SJCRH30 (cell line): ENCODE data around the gene C1orf115. TPM values are rescaled to one million over a fixed set of nuclear protein-coding genes. Genes with fewer than 3 reads are reported as not detected.
"Not testable (repeated sequence)": the region's sequence is repeated elsewhere in the genome, so short reads cannot be mapped to it uniquely, and the experiment has no call there.

Experiments
- DNase-seq, 2 experiments: peaks; one replicate each; pipeline ENCODE4 v3.0.0-alpha.2; 2015 to 2020
- H3K27ac ChIP-seq: fragments of 250-450 bp; sonication (Bioruptor Pico); 2 replicates; pipeline ENCODE4 v1.5.1; 2020; ENCODE audit warnings: mild to moderate bottlenecking, moderate library complexity
- H3K27me3 ChIP-seq: fragments of 250-450 bp; sonication (Bioruptor Pico); 2 replicates; pipeline ENCODE4 v1.5.1; 2020; ENCODE audit warnings: mild to moderate bottlenecking, moderate library complexity
- H3K36me3 ChIP-seq: fragments of 250-450 bp; sonication (Bioruptor Pico); 2 replicates; pipeline ENCODE4 v1.5.1; 2020; ENCODE audit warnings: mild to moderate bottlenecking, moderate library complexity
- H3K4me1 ChIP-seq: fragments of 250-450 bp; sonication (Bioruptor Pico); 2 replicates; pipeline ENCODE4 v1.5.1; 2020; ENCODE audit warnings: mild to moderate bottlenecking, moderate library complexity
- H3K4me3 ChIP-seq: fragments of 250-450 bp; sonication (Bioruptor Pico); 2 replicates; pipeline ENCODE4 v1.5.1; 2020; ENCODE audit warnings: mild to moderate bottlenecking, moderate library complexity
- H3K9me3 ChIP-seq: fragments of 250-450 bp; sonication (Bioruptor Pico); replicated peaks from 2 replicates; pipeline ENCODE4 v1.5.1; 2020; ENCODE audit warnings: mild to moderate bottlenecking, moderate library complexity
- total RNA-seq: library from RNA; depleted of rRNA; stranded (reverse); fragments of >200 nt; shearing (Covaris generic); gene quantifications from 2 replicates; pipeline ENCODE4 v1.2.3, GENCODE V29; 2014

C1orf115 gene
- total RNA-seq, 1 experiment from 2014 or later = 1.8 TPM

DNA sequence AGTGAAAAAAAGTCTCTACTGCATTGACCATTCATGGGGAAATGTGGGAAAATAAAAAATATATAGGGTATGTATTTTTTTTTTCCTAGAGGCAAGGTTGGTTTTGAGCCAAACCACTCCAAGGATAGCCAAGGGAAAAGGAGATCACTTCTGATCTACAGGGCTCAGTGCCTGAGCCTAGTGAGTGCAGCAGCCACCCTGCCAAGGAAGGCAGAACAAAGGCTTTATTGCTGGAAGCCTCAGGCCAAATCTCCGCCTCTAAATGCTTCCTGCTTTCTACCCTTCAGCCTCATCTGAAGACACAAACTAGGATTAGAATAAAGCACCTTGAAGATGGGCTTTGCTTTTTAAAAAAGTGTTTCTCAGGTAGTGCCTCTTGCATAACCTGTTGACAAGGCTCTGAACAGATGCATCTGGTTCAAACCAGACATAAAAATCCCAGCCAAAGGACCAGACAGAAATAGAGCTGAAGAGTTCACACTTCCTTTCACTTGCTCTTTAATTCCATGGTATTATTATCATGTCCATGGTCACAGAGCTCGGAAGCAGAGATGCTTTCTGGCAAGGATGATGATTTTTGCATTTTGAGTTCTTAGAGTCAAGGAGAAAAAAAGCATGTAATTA, 10.5 kb downstream of the C1orf115 start:
- Histone ChIP-seq H3K4me1 (peaks cover 25% of the 10 kb centered on the region), H3K4me3 (no peak overlapping the region), H3K9me3 (no peaks in the 10 kb centered on the region), H3K27ac (no peak overlapping the region), H3K36me3 (no peaks in the 10 kb centered on the region), H3K27me3 (no peaks in the 10 kb centered on the region)
- peak in 1 of 2 experiments; percentile 65 for DNase-seq

DNA sequence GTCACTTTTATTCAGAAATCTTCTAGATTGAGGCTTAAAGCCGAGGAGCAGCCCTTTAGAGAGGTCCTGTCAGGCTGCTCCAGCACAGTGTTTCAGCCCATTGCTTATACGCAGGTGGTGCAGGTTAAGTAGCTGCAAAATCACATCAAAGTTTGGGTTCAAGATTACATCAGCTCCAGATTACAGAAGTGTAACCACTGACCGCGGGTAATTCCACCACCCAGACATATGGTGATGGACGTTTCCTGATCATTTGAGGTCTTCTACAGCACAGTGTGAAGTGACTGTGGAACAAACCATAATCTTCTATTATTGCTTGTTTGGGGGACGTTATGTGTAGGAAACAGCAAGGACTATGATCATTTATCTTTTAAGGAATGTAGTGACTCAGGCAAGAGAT, 11.8 kb downstream of the C1orf115 start:
- Histone ChIP-seq H3K36me3 (no peaks in the 10 kb centered on the region), H3K27ac (no peak overlapping the region), H3K9me3 (no peaks in the 10 kb centered on the region), H3K27me3 (no peaks in the 10 kb centered on the region), H3K4me3 (no peak overlapping the region), H3K4me1 (peaks cover 25% of the 10 kb centered on the region)
- no peak for DNase-seq

DNA sequence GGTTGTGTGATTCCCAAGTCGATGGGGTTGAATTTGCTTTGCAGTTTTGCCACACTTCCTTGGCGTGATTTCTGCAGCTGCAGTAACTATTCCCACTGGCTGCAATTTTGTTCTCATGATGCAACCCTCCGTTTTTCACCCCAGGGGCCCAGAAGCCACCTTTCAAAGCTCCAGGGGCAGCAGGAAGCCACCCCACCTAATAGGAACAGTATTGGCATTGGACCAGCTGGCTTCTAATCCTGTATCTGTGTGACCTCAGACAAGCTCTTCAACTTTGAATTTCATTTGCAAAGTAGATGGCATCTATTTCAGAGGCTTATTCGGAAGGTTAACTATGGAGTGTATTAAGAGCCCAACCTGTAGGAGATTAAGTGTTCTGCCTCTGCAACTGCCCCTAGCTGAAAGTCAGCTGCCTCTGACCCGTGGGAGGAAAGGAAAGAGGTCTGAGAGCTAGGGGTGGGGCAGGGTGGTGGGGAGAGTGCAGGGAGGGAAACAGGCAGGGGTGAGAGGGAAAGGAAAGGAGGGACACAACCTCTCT, 12.6 kb downstream of the C1orf115 start:
- peak in 1 of 2 experiments; percentile 26 for DNase-seq

DNA sequence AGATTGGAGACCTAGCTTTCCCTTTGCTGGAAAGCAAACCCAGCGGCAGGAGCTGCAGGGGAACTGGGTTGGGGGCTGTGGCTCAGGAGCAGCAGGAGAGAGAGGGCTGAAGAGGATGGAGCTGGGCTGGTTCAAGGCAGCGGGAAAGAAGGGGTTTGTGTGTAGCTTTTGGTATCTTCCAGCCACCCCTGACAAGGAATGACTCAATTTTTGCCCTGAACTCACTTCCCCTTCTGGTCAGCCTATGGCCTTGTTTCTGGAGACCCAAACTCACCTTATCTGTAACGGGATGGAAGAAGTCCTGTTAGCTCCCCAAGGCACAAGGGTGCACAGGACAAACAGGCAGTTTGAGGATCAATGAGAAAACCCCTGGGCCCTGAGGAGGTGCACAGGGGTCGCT, 13.1 kb downstream of the C1orf115 start:
- no peak for DNase-seq
- no peak overlapping the region for H3K4me3 ChIP-seq
- no peaks in the 10 kb centered on the region for H3K27me3 ChIP-seq
- H3K36me3 ChIP-seq = no peaks in the 10 kb centered on the region
- H3K9me3 ChIP-seq = no peaks in the 10 kb centered on the region
- no peak overlapping the region for H3K27ac ChIP-seq
- H3K4me1 ChIP-seq = peaks cover 25% of the 10 kb centered on the region

More for the DNA sequence above, 12.6 kb downstream of the C1orf115 start:
- H3K27me3 ChIP-seq = no peaks in the 10 kb centered on the region
- no peaks in the 10 kb centered on the region for H3K9me3 ChIP-seq
- H3K36me3 ChIP-seq = no peaks in the 10 kb centered on the region
- H3K4me3 ChIP-seq = no peak overlapping the region
- peaks cover 25% of the 10 kb centered on the region for H3K4me1 ChIP-seq
- H3K27ac ChIP-seq = no peak overlapping the region

DNA sequence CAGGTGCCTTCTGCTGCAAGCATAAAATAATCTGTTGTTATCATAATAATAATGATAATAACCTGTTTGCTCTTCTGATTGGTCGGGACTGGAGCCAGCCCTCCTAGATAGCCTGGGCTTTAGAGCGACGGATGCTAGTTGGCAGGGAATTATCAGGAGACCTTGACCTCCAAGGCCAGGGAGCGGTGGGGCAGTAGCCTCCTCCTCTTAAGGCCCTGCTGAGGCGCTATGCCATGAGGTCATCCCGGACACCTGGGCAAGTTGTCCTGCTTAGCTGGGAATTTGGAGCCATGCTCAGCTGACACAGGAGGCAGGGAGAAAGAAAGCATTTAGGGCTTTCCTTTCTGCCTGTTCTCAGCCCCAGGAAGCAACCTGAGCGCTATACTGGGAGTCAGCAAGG, 15.6 kb downstream of the C1orf115 start:
- no peaks in the 10 kb centered on the region for H3K9me3 ChIP-seq
- no peaks in the 10 kb centered on the region for H3K36me3 ChIP-seq
- no peak overlapping the region for H3K4me3 ChIP-seq
- H3K4me1 ChIP-seq = peaks cover 7% of the 10 kb centered on the region
- no peak overlapping the region for H3K27ac ChIP-seq
- no peak for DNase-seq
- no peaks in the 10 kb centered on the region for H3K27me3 ChIP-seq

DNA sequence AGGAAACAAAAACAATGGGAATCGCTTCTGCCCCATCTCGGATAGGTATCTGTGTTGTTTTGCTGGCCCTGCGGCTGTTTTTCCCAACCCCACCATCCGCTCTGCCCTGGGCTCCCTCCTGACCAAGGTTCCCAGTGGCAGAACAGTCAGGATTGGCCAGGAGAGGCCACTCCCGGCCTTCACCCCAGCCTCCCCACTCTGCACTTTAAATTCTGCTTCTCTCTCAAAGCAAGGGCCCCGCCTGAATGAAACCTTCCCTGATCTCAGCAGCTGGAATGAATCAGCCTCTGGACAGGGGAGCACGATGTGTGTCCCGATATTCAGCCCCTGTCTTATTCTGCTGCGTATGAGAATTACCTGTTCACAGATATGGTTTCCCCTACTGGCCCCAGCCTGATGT, 16.3 kb downstream of the C1orf115 start:
- no peaks in the 10 kb centered on the region for H3K9me3 ChIP-seq
- H3K36me3 ChIP-seq = no peaks in the 10 kb centered on the region
- H3K4me1 ChIP-seq = peaks cover 6% of the 10 kb centered on the region; the same call in 1 of the 2 replicates
- H3K27me3 ChIP-seq = no peaks in the 10 kb centered on the region
- no peak overlapping the region for H3K27ac ChIP-seq
- DNase-seq = no peak
- no peak overlapping the region for H3K4me3 ChIP-seq

DNA sequence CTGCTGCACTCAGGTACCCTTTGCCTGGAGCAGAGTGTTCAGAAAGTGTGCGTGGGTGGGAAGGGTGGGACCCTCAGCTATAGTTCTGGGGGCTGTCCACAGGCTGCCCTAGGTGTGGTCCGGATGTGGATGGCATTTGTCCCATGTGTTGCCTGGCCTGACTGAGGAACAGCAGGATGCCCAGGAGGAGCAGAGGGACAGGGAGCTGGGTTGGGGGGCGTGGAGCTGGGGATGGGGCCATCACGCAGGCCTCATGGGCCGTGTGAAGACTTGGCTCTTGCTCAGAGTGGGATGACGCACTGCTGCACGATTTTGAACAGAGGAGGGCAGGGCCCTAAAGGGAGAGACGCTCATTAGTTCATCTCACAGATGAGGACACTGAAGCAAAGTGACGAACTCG, 17.0 kb downstream of the C1orf115 start:
- DNase-seq = no peak
- Histone ChIP-seq H3K4me1 (peaks cover 7% of the 10 kb centered on the region; the same call in 1 of the 2 replicates), H3K27me3 (no peaks in the 10 kb centered on the region), H3K4me3 (no peak overlapping the region), H3K36me3 (no peaks in the 10 kb centered on the region), H3K9me3 (no peaks in the 10 kb centered on the region), H3K27ac (no peak overlapping the region)

DNA sequence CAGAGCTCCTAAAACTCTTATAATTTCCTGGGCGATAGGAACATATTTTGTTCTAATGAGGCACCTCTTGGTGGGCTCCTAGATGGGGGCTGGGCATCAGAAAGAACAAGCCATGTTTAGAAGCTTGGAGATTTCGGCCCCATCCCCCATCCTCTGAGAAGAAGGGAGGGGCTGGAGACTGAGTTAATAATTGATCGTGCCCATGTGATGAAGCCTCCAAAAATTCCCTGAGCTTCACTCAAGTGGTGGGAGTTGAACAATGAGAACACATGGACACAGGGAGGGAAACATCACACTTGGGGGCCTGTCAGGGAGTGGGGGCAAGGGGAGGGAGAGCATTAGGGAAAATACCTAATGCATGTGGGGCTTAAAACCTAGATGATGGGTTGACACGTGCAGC, 18.1 kb downstream of the C1orf115 start:
- H3K9me3 ChIP-seq = no peaks in the 10 kb centered on the region
- H3K27me3 ChIP-seq = no peaks in the 10 kb centered on the region
- H3K27ac ChIP-seq = no peak overlapping the region
- H3K36me3 ChIP-seq = no peaks in the 10 kb centered on the region
- no peak overlapping the region for H3K4me3 ChIP-seq
- DNase-seq = no peak
- H3K4me1 ChIP-seq = peaks cover 4% of the 10 kb centered on the region; the same call in 1 of the 2 replicates

DNA sequence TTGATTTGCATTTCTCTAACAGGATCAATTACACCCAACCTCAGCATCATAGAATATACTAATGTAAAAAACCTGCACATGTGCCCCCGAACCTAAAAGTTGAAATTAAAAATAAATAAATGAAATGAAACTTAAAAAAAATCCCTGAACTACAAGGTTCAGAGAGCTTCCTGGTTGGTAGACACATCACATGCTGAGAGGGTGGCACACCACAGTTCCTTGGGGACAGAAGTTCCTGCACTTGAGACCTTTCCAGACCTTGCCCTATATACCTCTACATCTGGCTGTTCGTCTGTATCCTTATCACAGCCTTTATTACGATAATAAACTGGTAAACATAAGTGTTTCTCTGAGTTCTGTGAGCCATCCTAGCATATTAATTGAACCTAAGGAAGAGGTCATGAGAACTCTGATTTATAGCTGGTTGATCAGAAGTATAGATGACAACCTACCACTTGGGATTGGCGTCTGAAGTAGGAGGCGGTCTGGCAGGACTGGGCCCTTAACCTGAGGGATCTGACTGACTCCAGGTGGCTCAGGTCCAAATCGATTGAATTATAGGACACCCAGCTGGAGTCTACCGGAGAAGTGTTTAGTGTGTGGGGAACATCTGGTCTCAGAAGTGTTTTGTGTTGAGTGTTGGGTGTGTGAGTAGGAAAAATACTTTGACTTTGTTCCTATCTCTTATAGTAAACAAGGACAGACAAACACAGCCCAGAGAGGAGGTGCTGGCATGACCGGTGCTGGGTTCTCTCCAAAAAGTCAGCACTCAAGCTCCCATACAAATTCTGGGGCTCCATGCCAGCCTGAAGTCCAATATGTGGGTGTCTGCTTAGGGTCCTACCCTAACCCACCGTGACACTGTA, 19.0 kb downstream of the C1orf115 start:
- no peaks in the 10 kb centered on the region for H3K27me3 ChIP-seq
- H3K36me3 ChIP-seq = no peaks in the 10 kb centered on the region
- no peak for DNase-seq

DNA sequence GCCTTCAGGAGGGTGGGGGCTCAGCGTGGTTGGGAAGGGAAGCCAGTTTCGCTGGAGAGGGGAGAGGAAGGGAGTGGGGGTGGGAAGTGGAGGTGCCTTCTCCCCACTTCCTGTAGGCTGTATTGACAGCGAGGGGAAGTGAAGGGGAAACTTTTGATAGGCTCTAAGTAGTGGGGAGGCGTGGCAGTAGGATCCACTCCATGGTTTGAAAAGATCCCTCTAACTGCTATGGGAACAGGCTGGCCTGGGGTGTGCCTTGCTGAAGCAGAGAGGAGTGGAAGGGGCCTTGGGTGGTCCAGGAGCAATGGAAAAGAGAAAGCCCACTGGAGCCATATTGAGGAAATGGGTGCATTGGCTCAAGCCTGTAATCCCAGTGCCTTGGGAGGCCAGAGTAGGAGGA, 20.2 kb downstream of the C1orf115 start:
- no peak overlapping the region for H3K27ac ChIP-seq

More for the DNA sequence above, 19.0 kb downstream of the C1orf115 start:
- peaks cover 4% of the 10 kb centered on the region; the same call in 1 of the 2 replicates for H3K4me1 ChIP-seq
- H3K9me3 ChIP-seq = no peaks in the 10 kb centered on the region
- no peak overlapping the region for H3K27ac ChIP-seq
- H3K4me3 ChIP-seq = no peak overlapping the region

DNA sequence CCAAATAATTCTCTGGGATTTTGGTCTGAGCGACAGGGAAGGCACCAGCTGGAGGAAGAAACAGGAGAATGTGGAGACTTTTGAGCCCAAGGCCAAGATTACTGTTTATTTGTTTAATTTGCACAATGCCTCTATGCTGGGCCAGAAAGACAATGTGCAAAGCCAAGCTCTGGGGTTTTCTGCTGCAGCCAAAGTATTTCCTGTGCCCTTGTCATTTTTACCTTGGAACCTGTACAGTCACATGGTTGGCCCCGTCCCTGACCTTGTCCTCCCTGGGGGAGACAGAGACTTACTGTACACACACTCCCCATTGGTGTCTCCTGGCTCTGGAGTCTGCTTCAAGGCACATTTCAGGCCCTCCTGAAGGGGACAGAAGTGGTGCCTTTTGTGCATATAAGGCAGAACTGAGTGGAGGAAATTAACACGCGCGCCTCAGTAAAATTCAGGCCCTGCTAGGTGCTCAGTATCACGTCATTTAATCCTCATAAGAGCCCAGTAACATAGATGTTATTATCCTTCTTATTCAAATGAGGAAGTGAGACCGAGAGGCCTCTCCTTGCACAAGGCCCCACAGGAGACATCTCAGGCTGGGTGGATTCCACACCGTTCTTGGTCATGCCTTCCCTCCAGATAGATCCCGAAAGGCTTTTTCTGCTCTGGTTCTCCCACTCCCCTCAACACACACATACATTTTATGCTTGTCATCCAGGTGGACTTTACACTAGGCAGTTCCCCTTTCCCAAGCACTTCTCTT, 21.1 kb downstream of the C1orf115 start:
- no peak overlapping the region for H3K4me3 ChIP-seq
- H3K4me1 ChIP-seq = peaks cover 4% of the 10 kb centered on the region; the same call in 1 of the 2 replicates
- no peak overlapping the region for H3K27ac ChIP-seq
- peak in 1 of 2 experiments; percentile 11 for DNase-seq
- H3K36me3 ChIP-seq = no peaks in the 10 kb centered on the region
- no peaks in the 10 kb centered on the region for H3K27me3 ChIP-seq
- H3K9me3 ChIP-seq = peaks cover 3% of the 10 kb centered on the region; the same call in 1 of the 2 replicates

More for the DNA sequence above, 20.2 kb downstream of the C1orf115 start:
- H3K9me3 ChIP-seq = no peaks in the 10 kb centered on the region
- no peaks in the 10 kb centered on the region for H3K36me3 ChIP-seq
- no peak for DNase-seq
- no peak overlapping the region for H3K4me3 ChIP-seq
- peaks cover 4% of the 10 kb centered on the region; the same call in 1 of the 2 replicates for H3K4me1 ChIP-seq
- H3K27me3 ChIP-seq = no peaks in the 10 kb centered on the region

DNA sequence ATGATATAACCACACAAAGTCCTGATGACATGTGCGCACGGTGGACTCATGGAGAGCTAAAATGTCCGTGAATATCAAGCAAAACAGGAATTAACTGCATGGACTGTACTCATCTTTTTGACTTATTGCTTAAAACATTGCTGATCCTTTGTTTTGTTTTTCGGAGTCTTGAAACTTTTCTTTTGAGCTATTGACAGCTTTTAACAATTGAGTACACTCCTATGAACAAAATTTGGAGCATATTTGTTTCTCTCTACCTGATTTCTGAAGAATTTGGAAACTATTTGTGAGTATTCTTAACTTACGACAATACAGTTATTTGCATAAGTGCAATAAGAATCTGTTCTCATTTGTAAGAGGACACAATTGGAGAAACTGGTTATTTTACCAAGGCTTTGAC, 25.8 kb downstream of the C1orf115 start:
- H3K4me3 ChIP-seq, H3K36me3 ChIP-seq, H3K27ac ChIP-seq, H3K4me1 ChIP-seq, H3K27me3 ChIP-seq, DNase-seq, H3K9me3 ChIP-seq: not testable (repeated sequence)

DNA sequence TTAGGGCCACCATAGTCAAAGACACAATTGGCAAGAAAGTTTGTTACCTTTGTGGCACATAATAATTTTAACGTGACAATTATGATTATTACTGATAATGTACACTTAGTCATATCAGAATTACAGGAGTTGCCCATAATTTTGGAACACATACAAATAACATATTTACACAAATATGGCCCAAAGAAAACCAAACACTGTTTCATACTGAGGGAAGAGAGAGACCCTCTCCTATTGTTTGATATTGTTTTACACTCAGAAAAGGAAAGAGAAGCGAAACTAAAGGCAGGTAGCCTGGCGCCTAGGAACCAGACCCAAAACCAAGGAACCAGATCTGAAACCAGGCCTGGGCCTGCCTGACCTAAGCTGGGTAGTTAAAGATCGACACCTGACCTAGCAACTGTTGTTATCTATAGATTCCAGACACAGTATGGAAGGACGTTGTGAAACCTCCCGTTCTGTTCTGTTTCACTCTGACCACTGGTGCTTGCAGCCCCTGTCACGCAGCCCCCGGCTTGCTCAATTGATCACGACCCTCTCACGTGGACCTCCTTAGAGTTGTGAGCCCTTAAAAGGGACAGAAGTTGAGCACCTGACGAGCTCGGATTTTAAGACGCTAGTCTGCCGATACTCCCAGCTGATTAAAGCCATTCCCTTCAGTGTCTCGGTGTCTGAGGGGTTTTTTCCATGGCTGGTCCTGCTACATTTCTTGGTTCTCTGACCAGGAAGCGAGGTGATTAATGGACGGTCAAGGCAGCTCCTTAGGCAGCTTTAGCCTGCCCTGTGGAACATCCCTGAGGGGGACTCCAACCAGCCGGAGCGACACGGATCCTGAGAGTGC, 27.9 kb downstream of the C1orf115 start:
- H3K4me3 ChIP-seq = no peak overlapping the region
- H3K36me3 ChIP-seq = no peaks in the 10 kb centered on the region
- H3K27ac ChIP-seq = no peak overlapping the region
- H3K4me1 ChIP-seq = no peaks in the 10 kb centered on the region
- H3K27me3 ChIP-seq = no peaks in the 10 kb centered on the region
- DNase-seq = no peak
- H3K9me3 ChIP-seq = peaks cover 3% of the 10 kb centered on the region; the same call in 1 of the 2 replicates

DNA sequence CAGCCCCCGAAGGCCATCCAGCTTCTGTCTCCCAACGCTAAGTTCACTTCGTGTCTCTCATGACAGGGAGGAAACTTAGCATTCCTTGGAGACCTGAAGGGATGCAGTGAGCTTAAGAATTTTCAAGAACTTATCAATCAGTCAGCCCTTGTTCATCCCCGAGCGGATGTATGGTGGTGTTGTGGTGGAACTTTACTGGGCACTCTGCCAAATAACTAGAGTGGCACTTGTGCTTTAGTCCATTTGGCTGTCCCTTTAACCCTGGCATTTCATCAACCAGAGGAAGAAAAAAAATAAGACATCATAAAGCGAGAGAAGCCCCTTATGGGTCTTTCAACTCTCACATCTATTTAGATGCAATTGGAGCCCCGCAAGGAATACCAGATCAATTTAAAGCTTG, 31.1 kb downstream of the C1orf115 start:
- not testable (repeated sequence) for H3K27me3 ChIP-seq, H3K4me1 ChIP-seq, H3K9me3 ChIP-seq, H3K4me3 ChIP-seq, H3K36me3 ChIP-seq, H3K27ac ChIP-seq
- peak; percentile 32 to 58 for DNase-seq
